ENCODE data around the gene POU2F1. TPM values are rescaled to one million over a fixed set of nuclear protein-coding genes. Genes with fewer than 3 reads are reported as not detected.

Gene POU2F1
- total and polyA plus RNA-seq, 2 experiments from 2014 or later = 38.8 to 66.1 TPM

DNA sequence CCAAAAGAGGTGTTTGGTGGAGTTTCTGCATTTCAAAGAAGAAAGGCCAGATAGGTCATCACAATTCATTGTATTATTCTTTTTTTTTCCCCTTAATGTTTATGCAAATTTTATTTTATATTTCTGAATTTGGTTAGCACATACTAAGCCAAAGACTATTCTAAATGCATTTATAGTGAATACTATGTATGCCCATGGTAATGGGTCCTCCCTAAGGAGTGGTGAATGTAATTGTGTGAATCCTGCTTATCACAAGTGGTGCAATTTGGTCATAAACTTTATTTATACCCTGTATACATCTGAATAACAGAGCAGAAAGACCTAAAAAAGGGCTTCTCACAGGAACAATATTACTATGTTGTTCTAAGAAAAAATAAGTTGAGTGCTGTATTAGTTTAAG is 198.6 kb downstream of the POU2F1 start (continued):
- TF ChIP-seq, protein P1, sequence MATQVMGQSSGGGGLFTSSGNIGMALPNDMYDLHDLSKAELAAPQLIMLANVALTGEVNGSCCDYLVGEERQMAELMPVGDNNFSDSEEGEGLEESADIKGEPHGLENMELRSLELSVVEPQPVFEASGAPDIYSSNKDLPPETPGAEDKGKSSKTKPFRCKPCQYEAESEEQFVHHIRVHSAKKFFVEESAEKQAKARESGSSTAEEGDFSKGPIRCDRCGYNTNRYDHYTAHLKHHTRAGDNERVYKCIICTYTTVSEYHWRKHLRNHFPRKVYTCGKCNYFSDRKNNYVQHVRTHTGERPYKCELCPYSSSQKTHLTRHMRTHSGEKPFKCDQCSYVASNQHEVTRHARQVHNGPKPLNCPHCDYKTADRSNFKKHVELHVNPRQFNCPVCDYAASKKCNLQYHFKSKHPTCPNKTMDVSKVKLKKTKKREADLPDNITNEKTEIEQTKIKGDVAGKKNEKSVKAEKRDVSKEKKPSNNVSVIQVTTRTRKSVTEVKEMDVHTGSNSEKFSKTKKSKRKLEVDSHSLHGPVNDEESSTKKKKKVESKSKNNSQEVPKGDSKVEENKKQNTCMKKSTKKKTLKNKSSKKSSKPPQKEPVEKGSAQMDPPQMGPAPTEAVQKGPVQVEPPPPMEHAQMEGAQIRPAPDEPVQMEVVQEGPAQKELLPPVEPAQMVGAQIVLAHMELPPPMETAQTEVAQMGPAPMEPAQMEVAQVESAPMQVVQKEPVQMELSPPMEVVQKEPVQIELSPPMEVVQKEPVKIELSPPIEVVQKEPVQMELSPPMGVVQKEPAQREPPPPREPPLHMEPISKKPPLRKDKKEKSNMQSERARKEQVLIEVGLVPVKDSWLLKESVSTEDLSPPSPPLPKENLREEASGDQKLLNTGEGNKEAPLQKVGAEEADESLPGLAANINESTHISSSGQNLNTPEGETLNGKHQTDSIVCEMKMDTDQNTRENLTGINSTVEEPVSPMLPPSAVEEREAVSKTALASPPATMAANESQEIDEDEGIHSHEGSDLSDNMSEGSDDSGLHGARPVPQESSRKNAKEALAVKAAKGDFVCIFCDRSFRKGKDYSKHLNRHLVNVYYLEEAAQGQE (IDR thresholded peaks at IDR 0.05; ENCODE audit: unreplicated experiment) = no peak

DNA sequence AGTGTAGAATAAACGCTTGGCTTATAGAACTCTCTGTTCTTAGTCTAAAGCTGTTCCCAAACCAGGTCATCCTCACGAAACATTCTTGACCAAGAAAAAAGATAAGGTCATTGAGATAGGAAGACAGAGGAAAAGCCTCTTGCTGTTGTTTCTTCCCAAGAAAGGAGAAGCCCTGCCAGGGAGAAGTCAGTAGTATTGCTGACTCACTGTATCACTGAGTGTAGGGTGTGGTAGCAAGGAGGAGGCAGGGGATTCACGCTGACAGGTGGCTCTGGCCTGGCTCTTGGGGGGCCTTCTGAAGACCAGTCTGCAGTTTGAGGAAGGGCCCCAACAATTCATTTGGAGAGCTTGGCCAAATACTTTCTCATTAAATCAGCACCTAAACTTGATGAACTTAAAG is 199.8 kb downstream of the POU2F1 start:
- Histone ChIP-seq H3K27ac (ENCODE audit: low read depth) (peak overlapping the region; percentile 5; the same call in 1 of the 2 replicates), H3K9me2 (ENCODE audit: insufficient read depth) (no peaks in the 10 kb centered on the region), H3F3A (replicated peaks; ENCODE audit: low read depth) (no peaks in the 10 kb centered on the region), H3K4me3 (no peak overlapping the region), H3K36me3 (ENCODE audit: insufficient read depth) (0 out of 2 replicates have a peak, but pooled peaks cover 3% of the 10 kb centered on the region), H3K79me2 (replicated peaks; ENCODE audit: insufficient read depth) (0 out of 2 replicates have a peak, but pooled peaks cover 4% of the 10 kb centered on the region), H2AFZ (no peak overlapping the region), H4K20me1 (replicated peaks; ENCODE audit: insufficient read depth) (no peaks in the 10 kb centered on the region; the same call in 1 of the 2 replicates), H3K4me2 (no peak overlapping the region), H3K4me1 (ENCODE audit: insufficient read depth) (peaks cover 22% of the 10 kb centered on the region), H3K27me3 (ENCODE audit: insufficient read depth) (no peaks in the 10 kb centered on the region)
- peaks cover 50% of the 10 kb centered on the region for H3K4me1 Mint-ChIP-seq
- H3K36me3 Mint-ChIP-seq (ENCODE audit: low read depth) = peaks cover 25% of the 10 kb centered on the region
- peaks cover 6% of the 10 kb centered on the region for H3K27me3 Mint-ChIP-seq (ENCODE audit: insufficient read depth, low read depth, poor library complexity)
- H3K9me3 Mint-ChIP-seq = no peaks in the 10 kb centered on the region
- H3K4me3 Mint-ChIP-seq = no peak overlapping the region
- ATAC-seq (peak; percentile 15; the same call in 2 of the 3 replicates), DNase-seq (ENCODE audit: low spot score) (peak; percentile 21)
- TF ChIP-seq JUNB (IDR thresholded peaks at IDR 0.05; ENCODE audit: unreplicated experiment) = no peak
- TF ChIP-seq, protein P1 (IDR thresholded peaks at IDR 0.05; ENCODE audit: unreplicated experiment) = no peak
- no peak for TF ChIP-seq EZH2 (IDR thresholded peaks at IDR 0.05; ENCODE audit: low read depth, unreplicated experiment)
- TF ChIP-seq ZNF114 (CRISPR knock-in tag; IDR thresholded peaks at IDR 0.05) = no peak
- no peak for TF ChIP-seq ZNF331 (CRISPR knock-in tag; IDR thresholded peaks at IDR 0.05; ENCODE audit: low read depth)
- peak overlapping the region; percentile 88 for H3K27ac Mint-ChIP-seq
